Stomach smooth muscle (tissue), 2 donors: Measurements from ENCODE around the gene MDN1.
A peak's percentile ranks its signal among the peaks of the same experiment; 100 is the strongest.
"Not testable (repeated sequence)": the region's sequence is repeated elsewhere in the genome, so short reads cannot be mapped to it uniquely, and the experiment has no call there.

ENCODE experiments used
- H3K27ac ChIP-seq: one replicate; pipeline ENCODE4 v1.7.0; 2013; ENCODE audit warnings: mild to moderate bottlenecking, low read length, inconsistent platforms
- H3K27me3 ChIP-seq, 2 donors: one replicate each; pipeline ENCODE4 v1.7.0; 2013; ENCODE audit warnings: low read length in 2 of 2; ENCODE audit not compliant: insufficient read depth in 2 of 2, control insufficient read depth in 1 of 2
- H3K36me3 ChIP-seq, 2 donors: one replicate each; pipeline ENCODE4 v1.7.0; 2013; ENCODE audit warnings: low read length in 2 of 2; ENCODE audit not compliant: control insufficient read depth in 2 of 2, insufficient read depth in 2 of 2
- H3K4me1 ChIP-seq: one replicate; pipeline ENCODE4 v1.7.0; 2013; ENCODE audit warnings: low read length; ENCODE audit not compliant: control insufficient read depth, insufficient read depth
- H3K4me3 ChIP-seq, 2 donors: one replicate each; pipeline ENCODE4 v1.7.0; 2013; ENCODE audit warnings: low read length in 2 of 2
- H3K9ac ChIP-seq, 2 donors: one replicate each; pipeline ENCODE4 v1.7.0; 2013; ENCODE audit warnings: low read length in 2 of 2, mild to moderate bottlenecking in 1 of 2
- H3K9me3 ChIP-seq, 2 donors: one replicate each; pipeline ENCODE4 v1.7.0; 2013; ENCODE audit warnings: low read length in 2 of 2; ENCODE audit not compliant: control insufficient read depth in 2 of 2
- donor health status: healthy.
- donor health status: Pancreatic carcinoma.

The MDN1 gene

DNA sequence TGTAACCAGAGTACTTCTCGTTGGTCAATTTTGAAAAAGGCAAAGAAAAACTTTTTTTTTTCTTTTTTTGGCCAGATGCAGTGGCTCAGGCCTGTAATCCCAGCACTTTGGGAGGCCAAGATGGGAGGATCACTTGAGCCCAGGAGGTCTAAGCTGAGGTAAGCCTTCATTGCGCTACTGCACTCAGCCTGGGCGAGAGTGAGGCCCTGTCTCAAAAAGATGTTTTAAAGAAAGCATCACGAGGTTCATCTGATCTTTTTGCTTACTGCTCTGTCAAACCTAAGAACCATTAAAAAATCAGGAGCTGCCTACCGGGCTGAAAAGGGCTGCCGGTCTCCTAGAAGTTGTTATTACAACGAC is 181.7 kb downstream of the MDN1 start:
- Histone ChIP-seq H3K4me1 (peaks cover 12% of the 10 kb centered on the region), H3K9ac (peak overlapping the region; percentile 74 to 89), H3K36me3 (peaks cover 3 to 8% of the 10 kb centered on the region in 2 donors), H3K27me3 (no peaks in the 10 kb centered on the region), H3K4me3 (peak overlapping the region; percentile 77 to 97), H3K27ac (peak overlapping the region; percentile 86), H3K9me3 (no peaks in the 10 kb centered on the region)

DNA sequence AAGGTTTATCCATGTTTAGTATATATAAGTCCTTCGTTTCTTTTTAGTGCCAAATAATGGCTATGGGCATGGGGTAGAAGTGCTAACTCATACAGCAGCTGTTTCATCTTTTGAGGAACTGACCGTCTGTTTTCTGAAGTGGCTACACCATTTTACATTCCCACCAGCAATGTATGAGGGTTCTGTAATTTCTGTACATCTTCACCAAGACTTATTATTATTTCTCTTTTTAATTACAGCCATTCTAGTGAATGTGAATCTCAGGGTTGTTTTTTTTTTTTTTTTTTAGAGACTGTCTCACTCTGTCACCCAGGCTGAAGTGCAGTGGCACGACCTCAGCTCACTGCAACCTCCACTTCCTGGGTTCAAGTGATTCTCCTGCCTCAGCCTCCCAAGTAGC is 183.2 kb downstream of the MDN1 start:
- not testable (repeated sequence) for H3K36me3 ChIP-seq, H3K9ac ChIP-seq, H3K27ac ChIP-seq, H3K4me3 ChIP-seq, H3K9me3 ChIP-seq, H3K27me3 ChIP-seq
- peaks cover 12% of the 10 kb centered on the region for H3K4me1 ChIP-seq

DNA sequence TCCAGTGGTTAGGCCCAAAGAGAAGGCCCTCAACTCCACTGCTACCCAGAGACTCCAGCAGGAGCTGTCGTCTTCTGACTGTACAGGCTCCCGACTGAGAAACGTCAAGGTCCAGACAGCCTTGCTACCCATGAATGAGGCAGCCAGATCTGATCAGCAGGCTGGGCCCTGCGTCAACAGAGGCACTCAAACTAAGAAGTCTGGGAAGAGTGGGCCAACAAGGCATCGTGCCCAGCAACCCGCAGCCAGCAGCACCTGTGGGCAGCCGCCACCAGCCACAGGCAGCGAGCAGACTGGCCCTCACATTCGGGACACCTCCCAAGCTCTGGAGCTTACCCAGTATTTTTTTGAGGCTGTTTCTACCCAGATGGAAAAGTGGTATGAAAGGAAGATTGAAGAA is 189.1 kb downstream of the MDN1 start:
- Histone ChIP-seq H3K9ac (no peak overlapping the region), H3K9me3 (no peaks in the 10 kb centered on the region), H3K27me3 (no peaks in the 10 kb centered on the region), H3K4me1 (no peaks in the 10 kb centered on the region), H3K4me3 (no peak overlapping the region), H3K36me3 (peaks cover 10 to 22% of the 10 kb centered on the region in 2 donors), H3K27ac (no peak overlapping the region)

DNA sequence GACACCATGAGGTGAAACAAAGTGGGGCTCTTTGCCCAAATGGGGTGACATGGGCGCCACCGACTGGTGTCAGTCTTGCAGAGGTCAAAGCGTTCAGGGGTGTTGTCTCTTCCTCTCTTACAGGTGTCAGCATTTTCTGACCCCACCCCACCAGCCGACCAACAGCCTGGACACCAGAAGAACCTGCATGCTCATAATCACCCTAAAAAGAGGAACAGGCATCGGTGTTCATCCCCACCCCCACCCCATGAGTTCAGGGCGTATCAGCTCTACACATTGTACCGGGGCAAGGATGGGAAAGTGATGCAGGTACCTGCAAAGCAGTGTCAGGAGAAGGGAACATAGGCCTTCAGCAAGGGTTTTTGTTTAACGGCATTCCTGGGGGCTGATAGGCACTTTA is 195.8 kb downstream of the MDN1 start:
- Histone ChIP-seq H3K4me3 (no peak overlapping the region), H3K36me3 (peaks cover 10 to 15% of the 10 kb centered on the region in 2 donors), H3K27ac (no peak overlapping the region), H3K9me3 (no peaks in the 10 kb centered on the region), H3K9ac (no peak overlapping the region), H3K4me1 (no peaks in the 10 kb centered on the region), H3K27me3 (no peaks in the 10 kb centered on the region)

DNA sequence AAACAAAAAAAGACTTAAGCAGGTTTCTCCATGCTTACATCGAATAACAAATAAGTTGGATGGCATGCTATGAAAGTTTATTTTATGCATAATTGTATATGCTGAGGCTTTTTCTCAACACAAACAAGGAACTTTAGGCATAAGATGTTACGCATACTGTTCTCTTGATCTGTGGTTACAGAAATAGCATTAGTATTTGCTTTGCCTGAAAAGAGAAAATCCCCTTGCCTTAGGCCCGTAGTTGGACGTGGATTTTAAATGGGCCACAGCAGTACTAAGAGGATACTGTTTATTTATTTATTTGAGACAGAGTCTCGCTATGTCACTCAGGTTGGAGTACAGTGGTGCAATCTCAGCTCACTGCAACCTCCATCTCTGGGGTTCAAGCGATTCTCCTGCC is 200.0 kb downstream of the MDN1 start:
- H3K4me1 ChIP-seq, result no peaks in the 10 kb centered on the region
- no peak overlapping the region for H3K27ac ChIP-seq
- H3K27me3 ChIP-seq, result no peaks in the 10 kb centered on the region
- peaks cover 7 to 10% of the 10 kb centered on the region in 2 donors for H3K36me3 ChIP-seq
- no peaks in the 10 kb centered on the region for H3K9me3 ChIP-seq
- H3K4me3 ChIP-seq, result no peak overlapping the region
- H3K9ac ChIP-seq, result no peak overlapping the region

DNA sequence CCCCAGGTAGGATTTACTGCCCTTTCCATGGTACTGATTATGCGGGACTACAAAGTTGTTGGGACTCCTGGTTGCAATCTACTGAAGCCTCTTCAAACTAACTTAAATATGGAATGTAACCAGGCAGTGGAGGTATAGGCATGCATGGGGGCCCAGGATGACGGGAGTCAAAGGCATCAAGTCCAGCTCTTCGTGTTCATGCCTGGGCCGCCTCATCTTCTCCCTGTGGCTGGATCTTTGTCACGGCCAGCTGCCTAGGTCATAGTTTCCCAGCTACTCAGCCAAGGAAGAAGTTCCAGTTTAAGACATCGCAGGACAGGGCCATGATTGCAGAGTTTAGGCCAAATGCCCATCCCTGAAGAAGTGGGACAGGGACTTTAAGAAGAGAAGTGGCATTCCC is 201.6 kb downstream of the MDN1 start:
- no peaks in the 10 kb centered on the region for H3K9me3 ChIP-seq
- H3K27me3 ChIP-seq, result no peaks in the 10 kb centered on the region
- H3K4me3 ChIP-seq, result no peak overlapping the region
- H3K9ac ChIP-seq, result no peak overlapping the region
- H3K36me3 ChIP-seq, result peaks cover 2 to 3% of the 10 kb centered on the region in 2 donors
- H3K27ac ChIP-seq, result no peak overlapping the region
- no peaks in the 10 kb centered on the region for H3K4me1 ChIP-seq

DNA sequence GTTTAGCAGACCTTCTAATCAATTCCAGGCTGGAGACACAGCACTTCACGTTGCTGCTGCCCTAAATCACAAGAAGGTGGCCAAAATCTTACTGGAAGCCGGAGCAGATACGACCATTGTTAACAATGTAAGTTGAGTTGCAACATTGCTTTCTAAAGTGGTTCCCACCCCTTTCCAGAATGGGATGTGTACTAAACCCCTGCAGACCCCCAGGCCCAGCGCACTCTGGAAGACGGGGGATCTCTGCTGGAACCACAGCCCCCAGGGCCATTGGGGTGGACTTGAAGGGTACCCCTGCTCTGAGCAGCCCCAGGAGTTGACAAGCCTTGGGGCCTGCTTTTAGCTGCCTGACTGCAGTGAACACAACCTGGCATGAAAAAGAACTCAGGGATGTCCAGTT is 203.1 kb downstream of the MDN1 start:
- Histone ChIP-seq H3K27me3 (no peaks in the 10 kb centered on the region), H3K4me1 (no peaks in the 10 kb centered on the region), H3K4me3 (no peak overlapping the region), H3K9ac (no peak overlapping the region), H3K36me3 (peaks cover 2 to 3% of the 10 kb centered on the region in 2 donors), H3K27ac (no peak overlapping the region), H3K9me3 (no peaks in the 10 kb centered on the region)

DNA sequence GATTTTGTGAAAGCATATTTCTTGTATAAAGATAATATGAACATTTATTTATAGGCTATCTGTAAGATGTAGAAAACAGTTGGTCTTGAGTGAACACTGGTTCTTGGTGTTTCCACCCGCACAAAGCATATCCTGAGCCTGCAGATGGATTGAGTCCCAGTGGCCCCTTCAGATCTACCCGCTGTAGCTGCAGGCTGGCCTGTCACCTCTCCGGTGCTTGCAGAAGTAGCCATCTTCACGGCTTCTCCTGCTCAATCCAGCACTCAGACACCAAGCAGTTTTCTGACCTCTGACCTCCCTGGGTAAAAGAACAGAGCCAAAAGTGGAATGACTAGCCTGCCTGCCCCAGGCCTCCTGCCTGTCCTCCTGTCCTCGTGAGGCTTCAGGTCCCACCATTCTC is 203.7 kb downstream of the MDN1 start:
- Histone ChIP-seq H3K4me1 (no peaks in the 10 kb centered on the region), H3K9ac (no peak overlapping the region), H3K27me3 (no peaks in the 10 kb centered on the region), H3K4me3 (no peak overlapping the region), H3K9me3 (no peaks in the 10 kb centered on the region), H3K36me3 (peaks cover 0 to 2% of the 10 kb centered on the region in 2 donors), H3K27ac (no peak overlapping the region)

DNA sequence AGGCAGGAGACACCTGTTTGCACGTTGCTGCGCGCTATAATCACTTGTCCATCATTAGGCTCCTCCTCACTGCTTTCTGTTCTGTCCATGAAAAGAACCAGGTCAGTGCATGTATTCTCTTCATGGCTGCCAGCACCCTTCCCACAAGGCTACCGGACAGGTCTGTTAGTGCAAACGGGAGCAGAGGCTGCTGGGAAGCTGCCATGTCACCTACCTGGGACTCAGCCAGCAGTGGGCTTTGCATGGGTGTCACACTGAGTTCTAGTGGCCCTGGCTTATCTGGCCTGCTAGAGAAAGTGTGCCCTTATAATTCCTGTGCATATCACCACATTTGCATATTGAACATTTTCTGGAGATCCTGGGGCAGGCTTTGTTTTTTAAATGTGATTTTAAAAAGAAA is 205.8 kb downstream of the MDN1 start:
- Histone ChIP-seq H3K4me3 (no peak overlapping the region), H3K36me3 (peaks cover 0 to 2% of the 10 kb centered on the region in 2 donors)

DNA sequence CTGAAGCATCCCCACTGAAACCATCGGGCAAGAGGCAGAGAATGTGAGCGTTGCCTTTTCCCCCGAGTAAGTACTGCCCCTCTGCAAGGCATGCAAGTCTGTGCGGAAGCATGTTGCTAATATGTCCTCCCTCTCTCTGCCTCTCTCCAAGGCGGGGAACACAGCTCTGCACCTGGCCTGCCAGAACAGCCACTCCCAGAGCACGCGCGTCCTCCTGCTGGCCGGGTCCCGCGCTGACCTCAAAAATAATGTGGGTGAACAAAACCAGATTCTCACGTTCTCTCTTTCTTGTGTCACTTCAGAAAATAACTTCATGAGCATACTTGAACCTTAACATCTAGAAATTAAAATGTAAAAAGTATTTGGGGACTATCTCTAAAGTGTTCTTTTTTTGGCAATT is 207.5 kb downstream of the MDN1 start:
- H3K4me3 ChIP-seq, result no peak overlapping the region
- no peak overlapping the region for H3K27ac ChIP-seq
- no peaks in the 10 kb centered on the region for H3K9me3 ChIP-seq
- H3K27me3 ChIP-seq, result no peaks in the 10 kb centered on the region
- H3K9ac ChIP-seq, result no peak overlapping the region
- no peaks in the 10 kb centered on the region for H3K4me1 ChIP-seq
- H3K36me3 ChIP-seq, result peaks cover 0 to 2% of the 10 kb centered on the region in 2 donors

More for the DNA sequence above, 205.8 kb downstream of the MDN1 start:
- H3K4me1 ChIP-seq, result no peaks in the 10 kb centered on the region
- H3K27ac ChIP-seq, result no peak overlapping the region
- H3K27me3 ChIP-seq, result no peaks in the 10 kb centered on the region
- no peaks in the 10 kb centered on the region for H3K9me3 ChIP-seq
- no peak overlapping the region for H3K9ac ChIP-seq

DNA sequence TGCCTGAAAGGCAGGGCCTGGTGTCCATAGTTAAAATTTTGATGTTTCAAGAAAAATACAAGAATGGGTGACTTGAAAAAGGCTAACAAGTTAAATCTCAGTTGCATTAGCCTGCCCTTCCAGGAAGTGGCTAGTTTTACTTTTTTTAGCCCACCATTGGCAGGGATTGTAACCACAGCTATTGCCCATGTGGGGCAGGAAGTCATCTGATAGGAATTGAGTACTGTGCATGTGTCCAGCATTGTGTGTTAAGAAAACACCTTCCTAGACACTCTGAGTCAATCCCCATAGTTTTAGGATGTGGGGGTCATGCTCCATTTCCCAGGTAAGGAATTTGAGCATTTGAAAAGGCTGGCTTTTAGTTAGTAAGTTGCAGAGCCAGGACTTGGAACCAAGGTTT is 207.9 kb downstream of the MDN1 start:
- no peak overlapping the region for H3K4me3 ChIP-seq
- no peak overlapping the region for H3K9ac ChIP-seq
- H3K9me3 ChIP-seq, result no peaks in the 10 kb centered on the region
- peaks cover 0 to 2% of the 10 kb centered on the region in 2 donors for H3K36me3 ChIP-seq
- H3K27me3 ChIP-seq, result no peaks in the 10 kb centered on the region
- H3K27ac ChIP-seq, result no peak overlapping the region
- no peaks in the 10 kb centered on the region for H3K4me1 ChIP-seq
